ENCODE measurements around the gene SYNE3. TPM values are rescaled to one million over a fixed set of nuclear protein-coding genes. Genes with fewer than 3 reads are reported as not detected.

SYNE3 gene
- total RNA-seq, 2 experiments from 2014 or later, result 35.3 to 37.3 TPM

- CTCF ChIA-PET, result interaction anchor here (1.0 to 6.6 kb wide), 3 partner anchors 12 to 95 kb away, joined by 4 to 82 read pairs (median 4); no protein-coding TSS in a partner anchor
- H3K27me3 Mint-ChIP-seq, result no peaks in the 10 kb centered on the region
- POLR2A ChIA-PET, result interaction anchor here (1.7 kb wide), 1 partner anchor 96 kb away, joined by 4 read pairs; no protein-coding TSS in a partner anchor
- H3K9me3 Mint-ChIP-seq, result no peaks in the 10 kb centered on the region
- DNase-seq, result no peak
- intact Hi-C loops (cut with micrococcal nuclease), result loop anchor here (10.0 kb wide), 1 partner anchor 1364 kb away; the partner anchor contains the start of gene PPP4R4
- H3K4me1 Mint-ChIP-seq (ENCODE audit: low read depth), result peaks cover 31% of the 10 kb centered on the region
- peaks cover 3% of the 10 kb centered on the region for H3K36me3 Mint-ChIP-seq
- H3K4me3 Mint-ChIP-seq, result no peak overlapping the region
- no peak overlapping the region for H3K27ac Mint-ChIP-seq
Observed at GRCh38 chr14:95538801-95539509, 22.5 kb upstream of the SYNE3 start.

- ChIA-PET POLR2A (interaction anchor here (1.5 to 1.9 kb wide), 2 partner anchors 15 to 95 kb away, joined by 4 to 5 read pairs; no protein-coding TSS in a partner anchor), CTCF (interaction anchor here (1.1 to 6.6 kb wide), 5 partner anchors 10 to 110 kb away, joined by 4 to 82 read pairs (median 6); no protein-coding TSS in a partner anchor)
- Mint-ChIP-seq H3K4me1 (ENCODE audit: low read depth) (peaks cover 34% of the 10 kb centered on the region), H3K27ac (no peak overlapping the region), H3K9me3 (no peaks in the 10 kb centered on the region), H3K4me3 (no peak overlapping the region), H3K27me3 (no peaks in the 10 kb centered on the region), H3K36me3 (peaks cover 10% of the 10 kb centered on the region)
- intact Hi-C loops (cut with micrococcal nuclease), result loop anchor here (10.0 kb wide), 1 partner anchor 1363 kb away; the partner anchor contains the start of gene PPP4R4
- DNase-seq, result no peak
Observed at GRCh38 chr14:95537298-95538089, 21.0 kb upstream of the SYNE3 start.

GRCh38 chr14:95536671-95537070, 20.2 kb upstream of the SYNE3 start:
- ChIA-PET POLR2A (interaction anchor here (1.5 to 1.9 kb wide), 2 partner anchors 14 to 94 kb away, joined by 4 to 5 read pairs; no protein-coding TSS in a partner anchor), CTCF (interaction anchor here (0.8 to 6.6 kb wide), 7 partner anchors 10 to 110 kb away, joined by 3 to 82 read pairs (median 6); no protein-coding TSS in a partner anchor)
- Mint-ChIP-seq H3K4me1 (ENCODE audit: low read depth) (peaks cover 35% of the 10 kb centered on the region), H3K4me3 (peak overlapping the region; percentile 44), H3K36me3 (peaks cover 16% of the 10 kb centered on the region), H3K27me3 (no peaks in the 10 kb centered on the region), H3K27ac (no peak overlapping the region), H3K9me3 (no peaks in the 10 kb centered on the region)
- no peak for DNase-seq
- intact Hi-C loops (cut with micrococcal nuclease), result loop anchor here (10.0 kb wide), 1 partner anchor 1362 kb away; the partner anchor contains the start of gene PPP4R4

- no peaks in the 10 kb centered on the region for H3K9me3 Mint-ChIP-seq
- peak overlapping the region; percentile 69 for H3K27ac Mint-ChIP-seq
- peaks cover 19% of the 10 kb centered on the region for H3K36me3 Mint-ChIP-seq
- peaks cover 41% of the 10 kb centered on the region for H3K4me1 Mint-ChIP-seq (ENCODE audit: low read depth)
- POLR2A ChIA-PET, result interaction anchor here (1.5 to 1.9 kb wide), 3 partner anchors 9 to 94 kb away, joined by 4 to 5 read pairs (median 4); no protein-coding TSS in a partner anchor
- H3K27me3 Mint-ChIP-seq, result no peaks in the 10 kb centered on the region
- intact Hi-C loops (cut with micrococcal nuclease), result loop anchor here (10.0 kb wide), 1 partner anchor 1361 kb away; the partner anchor contains the start of gene PPP4R4
- CTCF ChIA-PET, result interaction anchor here (0.8 to 6.6 kb wide), 7 partner anchors 9 to 109 kb away, joined by 3 to 82 read pairs (median 6); no protein-coding TSS in a partner anchor
- peak overlapping the region; percentile 93 for H3K4me3 Mint-ChIP-seq
- DNase-seq, result no peak
Observed at GRCh38 chr14:95536036-95536593, 19.7 kb upstream of the SYNE3 start.

- Mint-ChIP-seq H3K4me3 (peak overlapping the region; percentile 93), H3K4me1 (ENCODE audit: low read depth) (peaks cover 47% of the 10 kb centered on the region), H3K27me3 (no peaks in the 10 kb centered on the region), H3K36me3 (peaks cover 19% of the 10 kb centered on the region), H3K27ac (peak overlapping the region; percentile 69), H3K9me3 (no peaks in the 10 kb centered on the region)
- ChIA-PET POLR2A (interaction anchor here (1.5 to 4.0 kb wide), 5 partner anchors 9 to 93 kb away, joined by 4 to 52 read pairs (median 5); partner anchors contain the start of gene SYNE3), CTCF (interaction anchor here (0.8 to 6.6 kb wide), 8 partner anchors 9 to 108 kb away, joined by 3 to 82 read pairs (median 5); no protein-coding TSS in a partner anchor)
- intact Hi-C loops (cut with micrococcal nuclease), result loop anchor here (2.0 to 10.0 kb wide), 2 partner anchors 93 to 1361 kb away; partner anchors contain the start of gene PPP4R4
- DNase-seq, result peak; percentile 32
Observed at GRCh38 chr14:95535226-95536021, 19.0 kb upstream of the SYNE3 start.

- H3K27me3 Mint-ChIP-seq, result no peaks in the 10 kb centered on the region
- peak within 1 kb of the TSS; percentile 93 for H3K27ac Mint-ChIP-seq
- ChIA-PET POLR2A (interaction anchor here (0.7 to 4.0 kb wide), 10 partner anchors 8 to 94 kb away, joined by 3 to 52 read pairs (median 6); partner anchors contain the start of gene SYNE3), CTCF (interaction anchor here (0.9 to 6.6 kb wide), 7 partner anchors 8 to 90 kb away, joined by 3 to 82 read pairs (median 4); no protein-coding TSS in a partner anchor)
- H3K36me3 Mint-ChIP-seq, result peaks cover 23% of the 10 kb centered on the region
- peaks cover 52% of the 10 kb centered on the region for H3K4me1 Mint-ChIP-seq (ENCODE audit: low read depth)
- DNase-seq, result peak; percentile 98
- H3K4me3 Mint-ChIP-seq, result peak within 1 kb of the TSS; percentile 93
- no peaks in the 10 kb centered on the region for H3K9me3 Mint-ChIP-seq
- intact Hi-C loops (cut with micrococcal nuclease), result loop anchor here (1.0 to 10.0 kb wide), 8 partner anchors 11 to 1572 kb away; partner anchors contain the start of genes ATG2B, DICER1, GSKIP and PPP4R4
Observed at GRCh38 chr14:95534299-95535225, 18.1 kb upstream of the SYNE3 start, which contains the start of gene GLRX5. TSS of gene GLRX5 (plus strand) at chr14:95535050. CDS start at chr14:95535090, 40 bp downstream.

GRCh38 chr14:95533822-95534221, 17.4 kb upstream of the SYNE3 start:
- peak; percentile 27 for DNase-seq
- Mint-ChIP-seq H3K4me3 (peak overlapping the region; percentile 93), H3K4me1 (ENCODE audit: low read depth) (peaks cover 57% of the 10 kb centered on the region), H3K27me3 (no peaks in the 10 kb centered on the region), H3K27ac (peak overlapping the region; percentile 93), H3K36me3 (peaks cover 26% of the 10 kb centered on the region), H3K9me3 (no peaks in the 10 kb centered on the region)
- ChIA-PET CTCF (interaction anchor here (1.2 to 6.6 kb wide), 4 partner anchors 10 to 90 kb away, joined by 3 to 82 read pairs (median 19); no protein-coding TSS in a partner anchor), POLR2A (interaction anchor here (0.7 to 4.0 kb wide), 9 partner anchors 10 to 103 kb away, joined by 3 to 52 read pairs (median 8); partner anchors contain the start of gene SYNE3)
- intact Hi-C loops (cut with micrococcal nuclease), result loop anchor here (1.0 to 10.0 kb wide), 8 partner anchors 11 to 1572 kb away; partner anchors contain the start of genes ATG2B, DICER1, GSKIP and PPP4R4

GRCh38 chr14:95533391-95533821, 17.0 kb upstream of the SYNE3 start:
- Mint-ChIP-seq H3K27ac (peak overlapping the region; percentile 93), H3K9me3 (no peaks in the 10 kb centered on the region), H3K27me3 (no peaks in the 10 kb centered on the region), H3K4me3 (peak overlapping the region; percentile 93), H3K4me1 (ENCODE audit: low read depth) (peaks cover 56% of the 10 kb centered on the region), H3K36me3 (peaks cover 26% of the 10 kb centered on the region)
- ChIA-PET POLR2A (interaction anchor here (1.4 to 4.0 kb wide), 6 partner anchors 10 to 103 kb away, joined by 3 to 52 read pairs (median 8); partner anchors contain the start of gene SYNE3), CTCF (interaction anchor here (1.2 to 6.6 kb wide), 4 partner anchors 10 to 89 kb away, joined by 3 to 82 read pairs (median 19); no protein-coding TSS in a partner anchor)
- peak; percentile 44 for DNase-seq
- intact Hi-C loops (cut with micrococcal nuclease), result loop anchor here (5.0 to 10.0 kb wide), 4 partner anchors 36 to 1571 kb away; partner anchors contain the start of genes ATG2B, GSKIP and PPP4R4

GRCh38 chr14:95531969-95532368, 15.5 kb upstream of the SYNE3 start:
- H3K27ac Mint-ChIP-seq, result peak overlapping the region; percentile 68
- H3K4me1 Mint-ChIP-seq (ENCODE audit: low read depth), result peaks cover 55% of the 10 kb centered on the region
- no peaks in the 10 kb centered on the region for H3K27me3 Mint-ChIP-seq
- intact Hi-C loops (cut with micrococcal nuclease), result loop anchor here (5.0 to 10.0 kb wide), 4 partner anchors 35 to 1570 kb away; partner anchors contain the start of genes ATG2B, GSKIP and PPP4R4
- peaks cover 26% of the 10 kb centered on the region for H3K36me3 Mint-ChIP-seq
- DNase-seq, result no peak
- ChIA-PET CTCF (interaction anchor here (0.8 to 5.4 kb wide), 3 partner anchors 9 to 90 kb away, joined by 3 to 35 read pairs (median 8); no protein-coding TSS in a partner anchor), POLR2A (interaction anchor here (4.0 kb wide), 1 partner anchor 8 kb away, joined by 52 read pairs; no protein-coding TSS in a partner anchor)
- H3K4me3 Mint-ChIP-seq, result peak overlapping the region; percentile 93
- no peaks in the 10 kb centered on the region for H3K9me3 Mint-ChIP-seq

Measured in activated CD4-positive, alpha-beta memory T cell treated with anti-CD3 and anti-CD28 coated beads for 36 hours (primary cell).